WTC11 (cell line): ENCODE results near the gene AGTRAP. TPM values are rescaled to one million over a fixed set of nuclear protein-coding genes. Genes with fewer than 3 reads are reported as not detected.

Experiments
- ATAC-seq: fragments of 200-7000 bp; cut with Tn5 transposase; 2 replicates; pipeline ENCODE4 v1.10.0; 2021; ENCODE audit warnings: mild to moderate bottlenecking, moderate library complexity
- CTCF ChIA-PET: fragments of 300-600 bp; sonication (Branson Sonifier 250); formaldehyde crosslinking; loops from one replicate; lab custom pipeline; 2021; ENCODE audit warnings: antibody characterized with exemption; lab: Charles Lee
- POLR2A ChIA-PET: fragments of 350-600 bp; sonication (Branson Sonifier 250); formaldehyde crosslinking; loops from one replicate; lab custom pipeline; 2021; ENCODE audit warnings: antibody characterized with exemption; lab: Charles Lee
- DNase-seq: peaks from one replicate; pipeline ENCODE4 v3.0.0; 2021; ENCODE audit warnings: low spot score
- H3K27ac Mint-ChIP-seq: 2 replicates; pipeline ENCODE4 v1.8.0; 2021; ENCODE audit warnings: mixed read lengths
- H3K27me3 Mint-ChIP-seq: 2 replicates; pipeline ENCODE4 v1.8.0; 2021; ENCODE audit warnings: low read depth, mild to moderate bottlenecking, moderate library complexity, mixed read lengths
- H3K36me3 Mint-ChIP-seq: 2 replicates; pipeline ENCODE4 v1.8.0; 2021; ENCODE audit warnings: mixed read lengths
- H3K4me1 Mint-ChIP-seq: 2 replicates; pipeline ENCODE4 v1.8.0; 2022; ENCODE audit warnings: mixed read lengths
- H3K4me3 Mint-ChIP-seq: 2 replicates; pipeline ENCODE4 v1.8.0; 2021; ENCODE audit warnings: mild to moderate bottlenecking, moderate library complexity, mixed read lengths
- H3K9me3 Mint-ChIP-seq: 2 replicates; pipeline ENCODE4 v1.8.0; 2021; ENCODE audit warnings: mixed read lengths
- CTCF ChIP-seq: fragments of 200-600 bp; IDR thresholded peaks from 2 replicates; pipeline ENCODE4 v1.8.0; 2022; ENCODE audit warnings: antibody characterized with exemption
- FOXP1 ChIP-seq: sonication (generic); formaldehyde crosslinking; IDR thresholded peaks from 2 replicates; pipeline ENCODE4 v1.8.0; 2022; ENCODE audit warnings: missing genetic modification reagents, mild to moderate bottlenecking, moderate library complexity, borderline replicate concordance
- IRF1 ChIP-seq: sonication (generic); formaldehyde crosslinking; IDR thresholded peaks from 2 replicates; pipeline ENCODE4 v1.8.0; 2023; ENCODE audit warnings: missing genetic modification reagents
- IRF2 ChIP-seq: sonication (generic); formaldehyde crosslinking; IDR thresholded peaks from 2 replicates; pipeline ENCODE4 v1.8.0; 2022; ENCODE audit warnings: low read depth, missing genetic modification reagents, borderline replicate concordance
- NFATC4 ChIP-seq: fragments of 250-450 bp; sonication (Bioruptor Pico); IDR thresholded peaks from 2 replicates; pipeline ENCODE4 v1.9.0; 2021; ENCODE audit warnings: mild to moderate bottlenecking
- OVOL2 ChIP-seq: fragments of 250-450 bp; sonication (Bioruptor Pico); IDR thresholded peaks from 2 replicates; pipeline ENCODE4 v1.9.0; 2021; ENCODE audit warnings: mild to moderate bottlenecking, borderline replicate concordance
- RELA ChIP-seq: sonication (generic); formaldehyde crosslinking; IDR thresholded peaks from 2 replicates; pipeline ENCODE4 v1.8.1; 2022; ENCODE audit warnings: missing genetic modification reagents, mild to moderate bottlenecking, borderline replicate concordance
- RORB ChIP-seq: fragments of 250-450 bp; sonication (Bioruptor Pico); IDR thresholded peaks from 2 replicates; pipeline ENCODE4 v1.9.0; 2021; ENCODE audit warnings: mild to moderate bottlenecking
- SMAD4 ChIP-seq: sonication (generic); formaldehyde crosslinking; IDR thresholded peaks from 2 replicates; pipeline ENCODE4 v1.8.0; 2022; ENCODE audit warnings: mild to moderate bottlenecking, missing genetic modification reagents
- ZBTB21 ChIP-seq: sonication (generic); formaldehyde crosslinking; IDR thresholded peaks from 2 replicates; pipeline ENCODE4 v1.8.1; 2023; ENCODE audit warnings: mild to moderate bottlenecking, missing genetic modification reagents, borderline replicate concordance
- ZNF263 ChIP-seq: sonication (generic); formaldehyde crosslinking; IDR thresholded peaks from 2 replicates; pipeline ENCODE4 v1.8.1; 2022; ENCODE audit warnings: low read depth, mild to moderate bottlenecking, moderate library complexity, missing genetic modification reagents
- ZNF281 ChIP-seq: sonication (generic); formaldehyde crosslinking; IDR thresholded peaks from 2 replicates; pipeline ENCODE4 v1.8.0; 2023; ENCODE audit warnings: mild to moderate bottlenecking, missing genetic modification reagents
- ZNF423 ChIP-seq: fragments of 250-450 bp; sonication (Bioruptor Pico); IDR thresholded peaks from 2 replicates; pipeline ENCODE4 v2.1.2; 2022; ENCODE audit warnings: mild to moderate bottlenecking, moderate library complexity
- total RNA-seq: library from RNA; stranded (reverse); gene quantifications from 3 replicates; pipeline ENCODE4 v1.2.3, GENCODE V29; 2021
- TF ChIP-seq, protein P1 (sequence below): sonication (generic); formaldehyde crosslinking; IDR thresholded peaks from 2 replicates; pipeline ENCODE4 v1.8.1; 2022; ENCODE audit warnings: mild to moderate bottlenecking, missing genetic modification reagents, moderate library complexity, borderline replicate concordance
- TF ChIP-seq, protein P2 (sequence below): sonication (generic); formaldehyde crosslinking; IDR thresholded peaks from 2 replicates; pipeline ENCODE4 v1.8.0; 2022; ENCODE audit warnings: mild to moderate bottlenecking, missing genetic modification reagents
- TF ChIP-seq, protein P3 (sequence below): sonication (generic); formaldehyde crosslinking; IDR thresholded peaks from 2 replicates; pipeline ENCODE4 v1.8.1; 2023; ENCODE audit warnings: mild to moderate bottlenecking, missing genetic modification reagents, moderate library complexity
- TF ChIP-seq, protein P4 (sequence below): sonication (generic); formaldehyde crosslinking; IDR thresholded peaks from 2 replicates; pipeline ENCODE4 v1.8.1; 2022; ENCODE audit warnings: low read depth, missing genetic modification reagents, borderline replicate concordance
- TF ChIP-seq, protein P5 (sequence below): sonication (generic); formaldehyde crosslinking; IDR thresholded peaks from 2 replicates; pipeline ENCODE4 v1.8.0; 2022; ENCODE audit warnings: missing genetic modification reagents

AGTRAP gene
- total RNA-seq, 1 experiment from 2014 or later: 81.6 TPM

DNA sequence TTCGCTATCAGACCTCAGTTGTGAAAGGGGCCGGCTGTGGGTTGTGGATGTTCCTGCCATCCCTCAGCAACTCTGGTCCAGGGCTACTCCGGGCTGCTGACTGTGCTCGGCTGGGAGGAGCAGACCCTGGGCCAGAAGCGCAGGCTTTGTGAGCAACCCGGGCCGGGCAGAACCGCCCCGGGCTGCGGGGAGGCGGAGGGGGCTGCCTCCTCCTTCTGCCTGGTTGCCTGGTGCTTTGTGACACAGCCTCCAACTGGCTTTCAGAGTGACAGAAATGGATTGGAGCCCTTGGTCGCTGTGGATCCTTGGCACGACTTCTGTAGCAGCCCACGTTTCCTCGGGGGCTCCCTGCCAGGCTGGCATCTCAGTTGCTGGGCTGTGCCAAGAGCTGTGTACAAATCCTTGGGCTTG, 34.4 kb upstream of the AGTRAP start:
- DNase-seq: no peak
- TF ChIP-seq, protein P1, sequence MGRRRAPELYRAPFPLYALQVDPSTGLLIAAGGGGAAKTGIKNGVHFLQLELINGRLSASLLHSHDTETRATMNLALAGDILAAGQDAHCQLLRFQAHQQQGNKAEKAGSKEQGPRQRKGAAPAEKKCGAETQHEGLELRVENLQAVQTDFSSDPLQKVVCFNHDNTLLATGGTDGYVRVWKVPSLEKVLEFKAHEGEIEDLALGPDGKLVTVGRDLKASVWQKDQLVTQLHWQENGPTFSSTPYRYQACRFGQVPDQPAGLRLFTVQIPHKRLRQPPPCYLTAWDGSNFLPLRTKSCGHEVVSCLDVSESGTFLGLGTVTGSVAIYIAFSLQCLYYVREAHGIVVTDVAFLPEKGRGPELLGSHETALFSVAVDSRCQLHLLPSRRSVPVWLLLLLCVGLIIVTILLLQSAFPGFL (CRISPR knock-in tag): no peak
- TF ChIP-seq RELA (CRISPR knock-in tag) (no peak), SMAD4 (CRISPR knock-in tag) (no peak), FOXP1 (CRISPR knock-in tag) (no peak), ZNF423 (no peak), IRF1 (CRISPR knock-in tag) (no peak), NFATC4 (CRISPR knock-in tag) (no peak), IRF2 (CRISPR knock-in tag) (no peak), ZBTB21 (CRISPR knock-in tag) (no peak), OVOL2 (no peak), CTCF (no peak), ZNF281 (CRISPR knock-in tag) (no peak)
- TF ChIP-seq, protein P2, sequence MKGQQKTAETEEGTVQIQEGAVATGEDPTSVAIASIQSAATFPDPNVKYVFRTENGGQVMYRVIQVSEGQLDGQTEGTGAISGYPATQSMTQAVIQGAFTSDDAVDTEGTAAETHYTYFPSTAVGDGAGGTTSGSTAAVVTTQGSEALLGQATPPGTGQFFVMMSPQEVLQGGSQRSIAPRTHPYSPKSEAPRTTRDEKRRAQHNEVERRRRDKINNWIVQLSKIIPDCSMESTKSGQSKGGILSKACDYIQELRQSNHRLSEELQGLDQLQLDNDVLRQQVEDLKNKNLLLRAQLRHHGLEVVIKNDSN (CRISPR knock-in tag): no peak
- TF ChIP-seq, protein P3, sequence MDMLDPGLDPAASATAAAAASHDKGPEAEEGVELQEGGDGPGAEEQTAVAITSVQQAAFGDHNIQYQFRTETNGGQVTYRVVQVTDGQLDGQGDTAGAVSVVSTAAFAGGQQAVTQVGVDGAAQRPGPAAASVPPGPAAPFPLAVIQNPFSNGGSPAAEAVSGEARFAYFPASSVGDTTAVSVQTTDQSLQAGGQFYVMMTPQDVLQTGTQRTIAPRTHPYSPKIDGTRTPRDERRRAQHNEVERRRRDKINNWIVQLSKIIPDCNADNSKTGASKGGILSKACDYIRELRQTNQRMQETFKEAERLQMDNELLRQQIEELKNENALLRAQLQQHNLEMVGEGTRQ (CRISPR knock-in tag): no peak
- TF ChIP-seq, all 79 proteins: peak for 0
- H3K27ac Mint-ChIP-seq: no peak overlapping the region
- no peak overlapping the region for H3K4me3 Mint-ChIP-seq
- H3K4me1 Mint-ChIP-seq: peaks cover 51% of the 10 kb centered on the region
- no peak for ATAC-seq
- ChIA-PET CTCF (interaction anchor here (1.3 to 2.4 kb wide), 3 partner anchors 12 to 137 kb away, joined by 4 to 9 read pairs (median 7); no protein-coding TSS in a partner anchor), POLR2A (interaction anchor here (1.5 kb wide), 1 partner anchor 19 kb away, joined by 5 read pairs; no protein-coding TSS in a partner anchor)
- H3K36me3 Mint-ChIP-seq: no peaks in the 10 kb centered on the region
- no peaks in the 10 kb centered on the region for H3K9me3 Mint-ChIP-seq
- no peaks in the 10 kb centered on the region for H3K27me3 Mint-ChIP-seq

DNA sequence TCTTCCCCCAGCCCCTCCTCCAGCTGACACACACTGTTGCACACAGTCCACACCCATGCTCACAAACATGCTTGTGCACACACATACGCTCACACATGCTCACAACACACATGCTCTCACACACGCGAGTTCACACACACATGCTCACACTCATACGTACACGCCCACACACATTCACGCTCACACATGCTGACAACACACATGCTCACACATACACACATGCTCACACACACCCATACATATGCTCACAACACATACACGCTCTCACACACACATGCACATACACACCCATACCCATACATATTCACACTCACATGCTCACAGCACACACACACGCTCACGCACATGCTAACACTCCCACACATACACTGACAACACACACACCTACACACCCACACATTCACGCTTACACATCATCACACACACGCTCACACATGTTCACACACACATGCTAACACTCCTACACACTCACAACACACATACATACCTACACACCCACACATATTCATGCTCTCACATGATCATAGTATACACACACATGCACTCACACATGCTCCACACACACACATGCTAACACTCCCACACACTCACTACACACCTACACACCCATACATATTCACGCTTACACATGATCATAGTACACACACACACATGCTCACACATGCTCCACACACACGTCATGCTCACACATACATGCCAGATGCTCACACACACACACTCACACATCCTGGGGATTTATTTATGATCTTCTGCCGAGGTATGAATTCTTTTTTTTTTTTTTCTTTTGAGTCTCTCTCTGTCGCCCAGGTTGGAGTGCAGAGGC, 33.7 kb upstream of the AGTRAP start:
- no peak for DNase-seq
- Mint-ChIP-seq H3K4me1 (peaks cover 50% of the 10 kb centered on the region), H3K27me3 (no peaks in the 10 kb centered on the region), H3K36me3 (no peaks in the 10 kb centered on the region), H3K4me3 (no peak overlapping the region), H3K9me3 (no peaks in the 10 kb centered on the region), H3K27ac (no peak overlapping the region)
- ChIA-PET POLR2A (no interaction called here), CTCF (interaction anchor here (2.4 kb wide), 1 partner anchor 17 kb away, joined by 9 read pairs; no protein-coding TSS in a partner anchor)
- no peak for ATAC-seq
- no peak for TF ChIP-seq ZNF263 (CRISPR knock-in tag)
- TF ChIP-seq, protein P4, sequence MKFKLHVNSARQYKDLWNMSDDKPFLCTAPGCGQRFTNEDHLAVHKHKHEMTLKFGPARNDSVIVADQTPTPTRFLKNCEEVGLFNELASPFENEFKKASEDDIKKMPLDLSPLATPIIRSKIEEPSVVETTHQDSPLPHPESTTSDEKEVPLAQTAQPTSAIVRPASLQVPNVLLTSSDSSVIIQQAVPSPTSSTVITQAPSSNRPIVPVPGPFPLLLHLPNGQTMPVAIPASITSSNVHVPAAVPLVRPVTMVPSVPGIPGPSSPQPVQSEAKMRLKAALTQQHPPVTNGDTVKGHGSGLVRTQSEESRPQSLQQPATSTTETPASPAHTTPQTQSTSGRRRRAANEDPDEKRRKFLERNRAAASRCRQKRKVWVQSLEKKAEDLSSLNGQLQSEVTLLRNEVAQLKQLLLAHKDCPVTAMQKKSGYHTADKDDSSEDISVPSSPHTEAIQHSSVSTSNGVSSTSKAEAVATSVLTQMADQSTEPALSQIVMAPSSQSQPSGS: no peak
- no peak for TF ChIP-seq ZBTB21 (CRISPR knock-in tag)
- no peak for TF ChIP-seq RORB
- no peak for TF ChIP-seq OVOL2
- TF ChIP-seq, protein P5, sequence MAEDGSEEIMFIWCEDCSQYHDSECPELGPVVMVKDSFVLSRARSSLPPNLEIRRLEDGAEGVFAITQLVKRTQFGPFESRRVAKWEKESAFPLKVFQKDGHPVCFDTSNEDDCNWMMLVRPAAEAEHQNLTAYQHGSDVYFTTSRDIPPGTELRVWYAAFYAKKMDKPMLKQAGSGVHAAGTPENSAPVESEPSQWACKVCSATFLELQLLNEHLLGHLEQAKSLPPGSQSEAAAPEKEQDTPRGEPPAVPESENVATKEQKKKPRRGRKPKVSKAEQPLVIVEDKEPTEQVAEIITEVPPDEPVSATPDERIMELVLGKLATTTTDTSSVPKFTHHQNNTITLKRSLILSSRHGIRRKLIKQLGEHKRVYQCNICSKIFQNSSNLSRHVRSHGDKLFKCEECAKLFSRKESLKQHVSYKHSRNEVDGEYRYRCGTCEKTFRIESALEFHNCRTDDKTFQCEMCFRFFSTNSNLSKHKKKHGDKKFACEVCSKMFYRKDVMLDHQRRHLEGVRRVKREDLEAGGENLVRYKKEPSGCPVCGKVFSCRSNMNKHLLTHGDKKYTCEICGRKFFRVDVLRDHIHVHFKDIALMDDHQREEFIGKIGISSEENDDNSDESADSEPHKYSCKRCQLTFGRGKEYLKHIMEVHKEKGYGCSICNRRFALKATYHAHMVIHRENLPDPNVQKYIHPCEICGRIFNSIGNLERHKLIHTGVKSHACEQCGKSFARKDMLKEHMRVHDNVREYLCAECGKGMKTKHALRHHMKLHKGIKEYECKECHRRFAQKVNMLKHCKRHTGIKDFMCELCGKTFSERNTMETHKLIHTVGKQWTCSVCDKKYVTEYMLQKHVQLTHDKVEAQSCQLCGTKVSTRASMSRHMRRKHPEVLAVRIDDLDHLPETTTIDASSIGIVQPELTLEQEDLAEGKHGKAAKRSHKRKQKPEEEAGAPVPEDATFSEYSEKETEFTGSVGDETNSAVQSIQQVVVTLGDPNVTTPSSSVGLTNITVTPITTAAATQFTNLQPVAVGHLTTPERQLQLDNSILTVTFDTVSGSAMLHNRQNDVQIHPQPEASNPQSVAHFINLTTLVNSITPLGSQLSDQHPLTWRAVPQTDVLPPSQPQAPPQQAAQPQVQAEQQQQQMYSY: no peak
